GM12874 (cell line): Measurements from ENCODE around the gene FRMD7.

Source experiments
- CTCF ChIP-seq: IDR thresholded peaks from 2 replicates; pipeline ENCODE4 v1.5.1; 2011; ENCODE audit warnings: low read depth, mild to moderate bottlenecking, control low read depth, low read length, moderate library complexity; ENCODE audit not compliant: insufficient read depth

The FRMD7 gene

GRCh38 chrX:132031867-132032266, 96.0 kb downstream of the FRMD7 start:
- no peak for TF ChIP-seq CTCF

- no peak for TF ChIP-seq CTCF
These were observed 97.6 kb downstream of the FRMD7 start for GRCh38 chrX:132030264-132030663.
